Naive B cell (primary cell): ENCODE data around the gene ULBP1. TPM values are rescaled to one million over a fixed set of nuclear protein-coding genes. Genes with fewer than 3 reads are reported as not detected.
"Not testable (repeated sequence)": the region's sequence is repeated elsewhere in the genome, so short reads cannot be mapped to it uniquely, and the experiment has no call there.

Source experiments
- ATAC-seq, 2 donors: fragments of 150-1000 bp; cut with Tn5 transposase; 2 replicates each; pipeline ENCODE4 v1.10.0; 2021; ENCODE audit warnings: low read depth in 2 of 2, mild to moderate bottlenecking in 2 of 2, moderate library complexity in 2 of 2
- DNase-seq: peaks from one replicate; pipeline ENCODE4 v3.0.0; 2022
- H3K27ac Mint-ChIP-seq, 6 donors: one replicate each; pipeline ENCODE4 v1.8.0; 2020 to 2022; ENCODE audit warnings: mild to moderate bottlenecking in 6 of 6, mixed read lengths in 6 of 6, moderate library complexity in 5 of 6, inconsistent platforms in 2 of 6
- H3K27me3 Mint-ChIP-seq, 3 donors: one replicate each; pipeline ENCODE4 v1.8.0; 2021 to 2022; ENCODE audit warnings: mixed read lengths in 3 of 3, mild to moderate bottlenecking in 1 of 3
- H3K36me3 Mint-ChIP-seq, 2 donors: one replicate each; pipeline ENCODE4 v1.8.0; 2020 to 2022; ENCODE audit warnings: mixed read lengths in 2 of 2, inconsistent platforms in 1 of 2, mild to moderate bottlenecking in 1 of 2
- H3K4me1 Mint-ChIP-seq, 3 donors: one replicate each; pipeline ENCODE4 v1.8.0; 2020 to 2022; ENCODE audit warnings: mixed read lengths in 3 of 3, inconsistent platforms in 1 of 3, mild to moderate bottlenecking in 1 of 3, moderate library complexity in 1 of 3
- H3K4me3 Mint-ChIP-seq, 8 donors: one replicate each; pipeline ENCODE4 v1.8.0; 2020 to 2022; ENCODE audit warnings: mild to moderate bottlenecking in 8 of 8, mixed read lengths in 8 of 8, moderate library complexity in 8 of 8, inconsistent platforms in 2 of 8
- H3K9me3 Mint-ChIP-seq, 7 donors: one replicate each; pipeline ENCODE4 v1.8.0; 2020 to 2022; ENCODE audit warnings: mixed read lengths in 7 of 7, mild to moderate bottlenecking in 5 of 7, inconsistent platforms in 2 of 7, moderate library complexity in 1 of 7
- polyA plus RNA-seq, 6 donors: library from polyadenylated mRNA; unstranded; fragments of 300-500 nt; fragmentation: Illumina TruSeq; gene quantifications; one replicate each; pipeline ENCODE4 v1.2.3, GENCODE V29; 2021; ENCODE audit warnings: low read depth in 6 of 6

Gene ULBP1
- polyA plus RNA-seq, 6 donors from 2014 or later, result not detected

GRCh38 chr6:149924206-149924932 lies 39.4 kb upstream of the ULBP1 start:
- peaks cover 0 to 18% of the 10 kb centered on the region in 2 donors for H3K36me3 Mint-ChIP-seq
- H3K27ac Mint-ChIP-seq, result no peak overlapping the region
- peaks cover 18 to 30% (median 24%) of the 10 kb centered on the region in 3 donors for H3K4me1 Mint-ChIP-seq
- peak overlapping the region in 5 of 8 donors; percentile 72 to 92 (median 88) for H3K4me3 Mint-ChIP-seq
- DNase-seq (no peak), ATAC-seq (no peak)
- H3K27me3 Mint-ChIP-seq, result peaks cover 77 to 99% (median 97%) of the 10 kb centered on the region in 3 donors
- H3K9me3 Mint-ChIP-seq, result peaks cover 0 to 21% (median 5%) of the 10 kb centered on the region in 7 donors

- Mint-ChIP-seq H3K4me3 (peak overlapping the region in 3 of 8 donors; percentile 23 to 72 (median 68)), H3K36me3 (peaks cover 0 to 18% of the 10 kb centered on the region in 2 donors), H3K4me1 (peaks cover 18 to 30% (median 24%) of the 10 kb centered on the region in 3 donors), H3K27me3 (peaks cover 80 to 99% (median 97%) of the 10 kb centered on the region in 3 donors), H3K27ac (no peak overlapping the region), H3K9me3 (peaks cover 0 to 21% (median 5%) of the 10 kb centered on the region in 7 donors)
- ATAC-seq, result no peak
- no peak for DNase-seq
Observed at GRCh38 chr6:149924933-149925252, 38.9 kb upstream of the ULBP1 start.

- peaks cover 18 to 30% (median 24%) of the 10 kb centered on the region in 3 donors for H3K4me1 Mint-ChIP-seq
- peaks cover 81 to 99% (median 97%) of the 10 kb centered on the region in 3 donors for H3K27me3 Mint-ChIP-seq
- H3K36me3 Mint-ChIP-seq, result peaks cover 0 to 18% of the 10 kb centered on the region in 2 donors
- ATAC-seq, result no peak
- H3K27ac Mint-ChIP-seq, result no peak overlapping the region
- H3K4me3 Mint-ChIP-seq, result peak overlapping the region in 3 of 8 donors; percentile 28 to 68 (median 41)
- H3K9me3 Mint-ChIP-seq, result peaks cover 0 to 21% (median 5%) of the 10 kb centered on the region in 7 donors
- no peak for DNase-seq
Observed at GRCh38 chr6:149925253-149925973, 38.3 kb upstream of the ULBP1 start.

- Mint-ChIP-seq H3K4me3 (peak overlapping the region in 4 of 8 donors; percentile 29 to 73 (median 39)), H3K27ac (peak overlapping the region in 1 of 6 donors; percentile 75), H3K36me3 (peaks cover 0 to 14% of the 10 kb centered on the region in 2 donors)
Observed at GRCh38 chr6:149925974-149926777, 37.6 kb upstream of the ULBP1 start.

GRCh38 chr6:149927025-149927424 lies 36.7 kb upstream of the ULBP1 start:
- peaks cover 79 to 99% (median 97%) of the 10 kb centered on the region in 3 donors for H3K27me3 Mint-ChIP-seq
- ATAC-seq, DNase-seq, H3K36me3 Mint-ChIP-seq, H3K27ac Mint-ChIP-seq, H3K4me3 Mint-ChIP-seq: not testable (repeated sequence)
- peaks cover 0 to 21% (median 5%) of the 10 kb centered on the region in 7 donors for H3K9me3 Mint-ChIP-seq
- peaks cover 18 to 26% (median 20%) of the 10 kb centered on the region in 3 donors for H3K4me1 Mint-ChIP-seq

More at GRCh38 chr6:149925974-149926777, 37.6 kb upstream of the ULBP1 start:
- no peak for DNase-seq
- Mint-ChIP-seq H3K9me3 (peaks cover 0 to 21% (median 5%) of the 10 kb centered on the region in 7 donors), H3K4me1 (peaks cover 18 to 30% (median 24%) of the 10 kb centered on the region in 3 donors), H3K27me3 (peaks cover 81 to 99% (median 97%) of the 10 kb centered on the region in 3 donors)
- ATAC-seq, result peak; percentile 42 to 54

- Mint-ChIP-seq H3K4me1 (peaks cover 8 to 10% (median 9%) of the 10 kb centered on the region in 3 donors), H3K4me3 (no peak overlapping the region), H3K9me3 (peaks cover 0 to 11% (median 0%) of the 10 kb centered on the region in 7 donors), H3K27me3 (peaks cover 83 to 99% (median 96%) of the 10 kb centered on the region in 3 donors), H3K36me3 (peaks cover 0 to 7% of the 10 kb centered on the region in 2 donors), H3K27ac (no peak overlapping the region)
- peak in 1 of 2 donors; percentile 32 for ATAC-seq
- DNase-seq, result no peak
Observed at GRCh38 chr6:149929422-149929821, 34.3 kb upstream of the ULBP1 start.

- H3K27ac Mint-ChIP-seq, result no peak overlapping the region
- H3K36me3 Mint-ChIP-seq, result peaks cover 0 to 1% of the 10 kb centered on the region in 2 donors
- H3K27me3 Mint-ChIP-seq, result peaks cover 86 to 98% (median 96%) of the 10 kb centered on the region in 3 donors
- DNase-seq (no peak), ATAC-seq (no peak)
- no peak overlapping the region for H3K4me3 Mint-ChIP-seq
- H3K4me1 Mint-ChIP-seq, result peaks cover 3 to 5% (median 4%) of the 10 kb centered on the region in 3 donors
- peaks cover 0 to 9% (median 0%) of the 10 kb centered on the region in 7 donors for H3K9me3 Mint-ChIP-seq
Observed at GRCh38 chr6:149931501-149931900, 32.2 kb upstream of the ULBP1 start.

GRCh38 chr6:149933036-149933435 lies 30.7 kb upstream of the ULBP1 start:
- DNase-seq, result no peak
- Mint-ChIP-seq H3K4me3 (no peak overlapping the region), H3K27me3 (peaks cover 86 to 99% (median 99%) of the 10 kb centered on the region in 3 donors), H3K4me1 (peaks cover 4 to 13% (median 10%) of the 10 kb centered on the region in 3 donors), H3K9me3 (peaks cover 0 to 4% (median 0%) of the 10 kb centered on the region in 7 donors), H3K36me3 (no peaks in the 10 kb centered on the region), H3K27ac (no peak overlapping the region)
- ATAC-seq, result no peak

GRCh38 chr6:149933461-149933860 lies 30.3 kb upstream of the ULBP1 start:
- H3K27me3 Mint-ChIP-seq, result peaks cover 82 to 99% (median 95%) of the 10 kb centered on the region in 3 donors
- peaks cover 4 to 17% (median 14%) of the 10 kb centered on the region in 3 donors for H3K4me1 Mint-ChIP-seq
- H3K36me3 Mint-ChIP-seq, result no peaks in the 10 kb centered on the region
- no peak overlapping the region for H3K27ac Mint-ChIP-seq
- peaks cover 0 to 4% (median 0%) of the 10 kb centered on the region in 7 donors for H3K9me3 Mint-ChIP-seq
- DNase-seq (no peak), ATAC-seq (no peak)
- H3K4me3 Mint-ChIP-seq, result no peak overlapping the region

- Mint-ChIP-seq H3K27me3 (peaks cover 80 to 99% (median 93%) of the 10 kb centered on the region in 3 donors), H3K9me3 (peaks cover 0 to 7% (median 2%) of the 10 kb centered on the region in 7 donors), H3K4me3 (peak overlapping the region in 1 of 8 donors; percentile 7), H3K36me3 (no peaks in the 10 kb centered on the region), H3K4me1 (peaks cover 10 to 25% (median 24%) of the 10 kb centered on the region in 3 donors), H3K27ac (peak overlapping the region in 3 of 6 donors; percentile 0 to 75 (median 49))
- peak; percentile 69 for DNase-seq
- peak in 1 of 2 donors; percentile 22 for ATAC-seq
Observed at GRCh38 chr6:149934249-149935156, 29.2 kb upstream of the ULBP1 start.

- peak overlapping the region in 1 of 6 donors; percentile 70 for H3K27ac Mint-ChIP-seq
Observed at GRCh38 chr6:149935246-149935645, 28.5 kb upstream of the ULBP1 start.

GRCh38 chr6:149935668-149936067 lies 28.1 kb upstream of the ULBP1 start:
- Mint-ChIP-seq H3K27me3 (peaks cover 78 to 99% (median 93%) of the 10 kb centered on the region in 3 donors), H3K4me3 (no peak overlapping the region), H3K4me1 (peaks cover 10 to 37% (median 24%) of the 10 kb centered on the region in 3 donors), H3K9me3 (peaks cover 0 to 7% (median 2%) of the 10 kb centered on the region in 7 donors), H3K36me3 (no peaks in the 10 kb centered on the region), H3K27ac (peak overlapping the region in 1 of 6 donors; percentile 70)
- DNase-seq (no peak), ATAC-seq (no peak)

More at GRCh38 chr6:149935246-149935645, 28.5 kb upstream of the ULBP1 start:
- Mint-ChIP-seq H3K4me1 (peaks cover 10 to 32% (median 24%) of the 10 kb centered on the region in 3 donors), H3K36me3 (no peaks in the 10 kb centered on the region), H3K9me3 (peaks cover 0 to 7% (median 2%) of the 10 kb centered on the region in 7 donors), H3K4me3 (peak overlapping the region in 1 of 8 donors; percentile 59), H3K27me3 (peaks cover 78 to 99% (median 93%) of the 10 kb centered on the region in 3 donors)
- DNase-seq, result no peak
- no peak for ATAC-seq
